Esophagus muscularis mucosa (tissue), 4 donors: Measurements from ENCODE around the gene TLX1.

Experiments used
- CTCF ChIP-seq, 3 experiments: fragments of 200-600 bp in 2 of 3; fragments of 450-650 bp in 1 of 3; sonication (generic) in 2 of 3; IDR thresholded peaks; one replicate each; pipeline ENCODE4 v1.5.1; 2017 to 2019; ENCODE audit warnings: antibody characterized with exemption in 3 of 3, mild to moderate bottlenecking in 2 of 3, moderate library complexity in 1 of 3
- EP300 ChIP-seq: sonication (generic); formaldehyde crosslinking; IDR thresholded peaks from one replicate; pipeline ENCODE4 v1.6.1; 2017; ENCODE audit warnings: antibody characterized with exemption
- POLR2A ChIP-seq: fragments of 450-650 bp; IDR thresholded peaks from one replicate; pipeline ENCODE4 v1.6.1; 2017; ENCODE audit warnings: antibody characterized with exemption, moderate library complexity, mild to moderate bottlenecking, low read depth
- POLR2AphosphoS5 ChIP-seq, 2 donors: sonication (generic); formaldehyde crosslinking; IDR thresholded peaks; one replicate each; pipeline ENCODE4 v1.6.1; 2017; ENCODE audit warnings: antibody characterized with exemption in 2 of 2

GRCh38 chr10:101133489-101134298 lies 2.6 kb downstream of the TLX1 start:
- TF ChIP-seq CTCF (IDR thresholded peaks at IDR 0.05) (no peak), EP300 (no peak), POLR2A (no peak), POLR2AphosphoS5 (IDR thresholded peaks at IDR 0.05) (no peak)
